Stimulated activated CD8-positive, alpha-beta memory T cell treated with anti-CD3 and anti-CD28 coated beads, Interleukin-7, amount 100 ng/mL, for 24 hours (primary cell): ENCODE results near the gene GBP1.
"Not testable (repeated sequence)": the region's sequence is repeated elsewhere in the genome, so short reads cannot be mapped to it uniquely, and the experiment has no call there.

Experiments used
- DNase-seq: peaks from one replicate; pipeline ENCODE4 v3.0.0-alpha.2; 2020; ENCODE audit warnings: low read depth

The GBP1 gene, protein sequence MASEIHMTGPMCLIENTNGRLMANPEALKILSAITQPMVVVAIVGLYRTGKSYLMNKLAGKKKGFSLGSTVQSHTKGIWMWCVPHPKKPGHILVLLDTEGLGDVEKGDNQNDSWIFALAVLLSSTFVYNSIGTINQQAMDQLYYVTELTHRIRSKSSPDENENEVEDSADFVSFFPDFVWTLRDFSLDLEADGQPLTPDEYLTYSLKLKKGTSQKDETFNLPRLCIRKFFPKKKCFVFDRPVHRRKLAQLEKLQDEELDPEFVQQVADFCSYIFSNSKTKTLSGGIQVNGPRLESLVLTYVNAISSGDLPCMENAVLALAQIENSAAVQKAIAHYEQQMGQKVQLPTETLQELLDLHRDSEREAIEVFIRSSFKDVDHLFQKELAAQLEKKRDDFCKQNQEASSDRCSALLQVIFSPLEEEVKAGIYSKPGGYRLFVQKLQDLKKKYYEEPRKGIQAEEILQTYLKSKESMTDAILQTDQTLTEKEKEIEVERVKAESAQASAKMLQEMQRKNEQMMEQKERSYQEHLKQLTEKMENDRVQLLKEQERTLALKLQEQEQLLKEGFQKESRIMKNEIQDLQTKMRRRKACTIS

DNA sequence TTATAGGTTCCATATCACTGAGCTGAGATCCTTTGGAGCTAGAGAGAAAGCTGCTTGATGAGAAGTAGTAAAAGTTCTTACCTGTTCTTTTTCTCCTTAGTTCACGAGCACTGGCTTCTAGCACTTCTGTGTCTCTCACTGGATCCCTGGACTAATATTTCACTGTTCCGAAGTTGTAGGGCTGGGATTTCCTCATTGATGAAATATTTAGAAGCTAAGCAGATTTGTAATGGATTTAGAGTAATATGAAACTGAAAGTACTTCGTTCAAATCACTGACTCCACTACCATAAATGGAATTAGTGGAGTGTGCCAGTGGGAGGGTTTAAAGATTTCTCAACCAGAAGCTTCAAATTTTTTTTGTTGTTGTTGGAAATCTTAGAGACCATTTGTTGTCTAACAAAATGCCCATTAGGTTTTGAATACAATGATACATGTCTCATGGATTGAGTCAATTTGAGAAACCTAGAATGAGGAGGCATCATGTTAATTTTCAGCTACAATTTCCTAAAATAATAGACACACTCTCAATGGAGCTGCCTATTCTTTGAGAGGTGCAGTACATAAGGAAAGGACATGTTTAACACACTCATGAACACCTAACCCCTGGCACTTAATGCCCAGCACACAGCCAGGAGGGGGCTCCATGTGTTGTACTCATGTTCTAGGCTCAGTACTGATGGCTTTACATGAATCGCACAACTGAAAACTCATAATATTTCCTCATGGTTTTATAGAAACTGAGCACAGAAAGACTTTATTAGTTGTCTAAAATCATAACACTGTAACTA is at the start of gene GBP1:
GBP1 (minus strand) TSS at position 130 of the 790 bp plus-strand sequence. CDS start 1,974 bp downstream, outside the sequence.
- no peak for DNase-seq

GRCh38 chr1:89114662-89115061 is 49.7 kb upstream of the GBP1 start:
- no peak for DNase-seq

- DNase-seq: no peak
These were observed 48.0 kb upstream of the GBP1 start for GRCh38 chr1:89112871-89113613.

GRCh38 chr1:89104687-89105086 is 39.7 kb upstream of the GBP1 start:
- DNase-seq: no peak

DNA sequence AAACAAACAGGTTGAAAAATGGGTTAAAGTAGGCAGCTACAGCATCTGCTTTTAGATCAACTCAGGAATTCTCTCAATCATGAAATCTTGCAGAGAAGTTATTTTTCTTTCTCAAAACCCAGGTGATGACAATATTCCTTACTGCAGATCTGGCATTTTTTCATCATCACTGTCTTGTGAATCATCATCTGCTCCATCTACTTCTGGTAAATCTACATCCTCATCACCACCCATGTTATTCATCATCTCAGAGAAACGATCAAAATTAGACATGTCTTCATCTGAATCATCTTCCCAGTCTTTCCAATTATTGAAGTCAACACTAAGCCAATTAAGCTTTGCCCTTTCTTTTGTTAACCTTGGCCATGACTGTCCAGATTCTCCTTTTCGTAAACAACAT is 39.1 kb upstream of the GBP1 start:
- no peak for DNase-seq

DNA sequence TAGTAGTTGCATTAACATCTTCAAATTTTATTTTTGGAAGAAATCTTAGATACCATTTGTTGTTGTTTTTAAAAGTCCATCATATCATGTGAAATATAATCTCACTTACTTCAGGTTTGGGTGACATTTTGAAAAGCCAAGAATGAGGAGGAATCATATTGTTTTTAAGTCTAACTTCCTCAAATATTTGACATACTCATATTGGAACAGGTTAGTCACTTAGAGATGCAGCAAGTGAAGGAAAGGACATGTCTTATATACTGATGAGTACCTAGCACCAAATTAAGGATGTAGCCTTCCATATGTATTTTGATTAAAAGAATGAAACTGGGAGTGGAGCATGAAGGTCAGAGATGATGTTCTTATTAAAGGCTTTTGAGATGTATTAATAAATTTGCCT is 37.0 kb upstream of the GBP1 start:
- no peak for DNase-seq

- DNase-seq: no peak
These were observed 35.4 kb upstream of the GBP1 start for GRCh38 chr1:89100412-89100811.

- DNase-seq: no peak
These were observed 33.8 kb upstream of the GBP1 start for GRCh38 chr1:89098857-89099256.

DNA sequence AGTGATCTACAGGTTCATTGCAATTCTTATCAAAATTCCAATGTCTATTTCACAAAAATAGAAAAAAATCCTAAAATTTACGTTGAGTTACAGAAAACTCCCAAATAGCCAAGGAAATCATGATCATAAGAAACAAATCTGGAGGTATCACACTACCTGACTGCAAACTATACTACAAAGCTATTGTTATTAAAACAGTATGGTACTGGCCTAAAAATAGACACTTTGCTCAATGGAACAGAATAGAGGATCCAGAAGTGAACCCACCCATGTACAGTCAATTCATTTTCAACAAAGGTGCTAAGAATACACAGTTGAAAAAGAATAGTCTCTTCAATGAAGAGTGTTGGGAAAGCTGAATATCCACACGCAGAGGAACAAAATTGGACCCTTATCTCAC is 30.7 kb upstream of the GBP1 start:
- no peak for DNase-seq

- DNase-seq: no peak
These were observed 25.0 kb upstream of the GBP1 start for GRCh38 chr1:89089962-89090361.

DNA sequence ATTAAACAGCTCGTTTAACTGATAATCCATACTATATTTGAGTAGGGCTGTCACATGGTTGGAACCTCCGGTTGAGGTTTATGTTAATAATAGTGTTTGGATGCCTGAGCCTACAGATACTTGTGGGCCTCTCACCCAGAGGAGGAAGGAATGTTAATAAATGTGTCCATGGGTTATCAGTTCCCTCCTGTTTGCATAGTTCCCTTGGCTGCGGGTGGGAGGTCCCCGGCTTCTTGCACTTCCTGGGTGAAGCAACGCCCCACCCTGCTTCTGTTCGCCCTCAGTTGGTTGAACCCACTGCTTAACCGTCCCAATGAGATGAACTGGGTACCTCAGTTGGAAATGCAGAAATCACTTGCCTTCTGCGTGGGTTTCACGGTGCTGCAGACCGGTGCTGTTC is 23.6 kb upstream of the GBP1 start:
- no peak for DNase-seq

DNA sequence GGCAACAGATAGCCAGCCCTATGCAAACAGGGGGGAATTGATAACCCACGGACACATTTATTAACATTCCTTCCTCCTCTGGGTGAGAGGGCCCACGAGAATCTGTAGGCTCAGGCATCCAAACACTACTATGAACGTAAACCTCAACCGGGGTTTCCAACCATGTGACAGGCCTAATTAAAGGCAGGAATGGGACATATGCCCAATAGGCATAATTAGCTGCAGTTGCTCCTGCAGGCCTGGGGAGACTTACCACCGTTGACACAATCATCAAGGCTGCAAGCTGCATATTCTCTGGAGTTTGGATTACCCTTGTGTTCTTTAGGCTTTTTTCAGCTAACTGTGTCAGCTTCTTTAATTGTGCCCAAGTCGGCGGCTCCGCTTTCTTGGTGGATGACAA is 22.2 kb upstream of the GBP1 start:
- no peak for DNase-seq

GRCh38 chr1:89085781-89086180 is 20.8 kb upstream of the GBP1 start:
- DNase-seq: no peak

DNA sequence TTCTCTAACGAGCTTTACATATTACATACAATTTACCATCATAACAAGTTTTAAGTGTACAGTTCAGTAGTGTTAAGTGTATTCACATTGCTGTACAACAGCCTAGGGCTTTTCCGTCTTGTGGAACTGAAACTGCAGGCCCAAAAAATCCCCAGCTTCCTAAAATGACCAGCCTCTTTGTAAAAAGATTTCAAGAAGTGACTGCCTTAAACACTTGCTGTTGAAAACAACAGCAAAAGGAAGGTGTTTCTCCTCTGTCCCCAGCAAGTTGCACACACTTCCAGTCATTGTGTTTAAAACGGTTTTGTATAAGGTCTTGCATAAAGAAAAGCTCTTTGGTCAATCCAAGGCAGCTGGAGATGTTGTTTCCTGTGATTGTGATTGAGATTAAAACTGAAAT is 16.0 kb upstream of the GBP1 start:
- no peak for DNase-seq

DNA sequence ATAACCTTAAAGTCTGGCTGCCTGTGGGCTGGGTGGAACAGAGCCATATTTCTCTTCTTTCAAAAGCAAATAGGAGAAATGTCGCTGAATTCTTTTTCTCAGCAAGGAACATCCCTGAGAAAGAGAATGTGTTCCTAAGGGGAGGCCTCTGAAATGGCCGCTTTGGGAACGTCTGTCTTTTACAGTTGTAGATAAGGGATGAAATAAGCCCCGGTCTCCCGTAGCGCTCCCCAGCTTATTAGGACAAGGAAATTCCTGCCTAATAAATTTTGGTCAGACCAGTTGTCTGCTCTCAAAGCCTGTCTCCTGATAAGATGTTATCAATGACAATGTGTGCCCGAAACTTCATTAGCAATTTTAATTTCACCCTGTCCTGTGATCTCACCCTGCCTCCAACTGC is 15.1 kb upstream of the GBP1 start:
- not testable (repeated sequence) for DNase-seq

- DNase-seq: not testable (repeated sequence)
These were observed 7.6 kb upstream of the GBP1 start for GRCh38 chr1:89072466-89073065.

DNA sequence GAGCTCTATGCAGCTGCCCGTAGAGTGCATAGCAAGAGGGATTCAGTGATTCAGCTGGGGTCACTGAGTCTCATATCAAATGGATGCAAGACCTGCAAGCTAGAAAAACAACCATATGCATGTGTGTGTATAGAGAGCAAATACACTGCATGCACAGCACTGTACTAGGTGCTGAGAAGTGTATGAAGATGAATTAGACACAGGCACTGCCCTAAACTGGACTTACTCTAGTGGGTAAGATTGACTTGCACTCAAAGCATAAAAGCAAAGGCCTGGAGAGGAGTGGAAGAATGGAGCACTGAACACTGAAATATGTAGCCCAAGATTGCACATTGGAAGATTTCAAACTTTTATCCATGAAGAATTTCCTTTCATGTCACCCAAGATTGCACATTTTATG is 5.5 kb upstream of the GBP1 start:
- no peak for DNase-seq

DNA sequence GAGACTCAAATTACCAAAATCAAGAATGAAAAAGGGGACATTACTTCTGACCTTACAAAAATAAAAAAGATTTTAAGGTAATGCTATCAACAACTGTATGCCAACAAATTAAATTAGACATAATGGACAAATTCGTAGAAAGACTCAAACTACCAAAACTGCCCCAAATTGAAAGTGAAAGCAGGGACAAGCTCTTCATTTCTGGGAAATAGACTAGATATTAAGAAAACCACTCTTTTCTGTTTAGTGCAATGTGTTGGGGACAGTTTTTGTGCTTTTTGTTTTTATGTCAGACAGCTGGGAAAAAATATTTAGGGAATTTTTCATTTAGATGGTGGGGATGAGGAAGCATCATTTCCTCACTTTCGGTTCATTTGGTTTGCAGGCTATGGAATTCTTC is 4.9 kb upstream of the GBP1 start:
- no peak for DNase-seq

DNA sequence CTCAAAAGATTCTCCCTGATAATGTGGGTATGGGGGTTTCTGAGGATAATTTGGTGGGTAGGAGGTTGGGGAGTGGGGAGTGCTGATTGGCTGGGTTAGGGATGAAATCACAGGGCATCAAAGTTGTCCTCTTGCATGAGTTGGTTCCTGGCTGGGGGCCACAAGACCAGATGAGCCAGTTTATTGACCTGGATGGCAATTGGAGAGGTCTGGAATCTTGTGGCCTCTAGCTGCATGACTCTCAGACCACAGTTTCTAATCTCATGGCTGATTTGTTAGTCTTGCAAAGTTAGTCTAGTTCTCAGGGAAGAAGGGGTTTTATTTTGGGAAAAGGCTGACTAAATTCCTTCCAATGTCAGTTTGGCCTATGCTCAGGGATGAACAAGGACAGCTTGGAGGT is 3.3 kb upstream of the GBP1 start:
- no peak for DNase-seq

DNA sequence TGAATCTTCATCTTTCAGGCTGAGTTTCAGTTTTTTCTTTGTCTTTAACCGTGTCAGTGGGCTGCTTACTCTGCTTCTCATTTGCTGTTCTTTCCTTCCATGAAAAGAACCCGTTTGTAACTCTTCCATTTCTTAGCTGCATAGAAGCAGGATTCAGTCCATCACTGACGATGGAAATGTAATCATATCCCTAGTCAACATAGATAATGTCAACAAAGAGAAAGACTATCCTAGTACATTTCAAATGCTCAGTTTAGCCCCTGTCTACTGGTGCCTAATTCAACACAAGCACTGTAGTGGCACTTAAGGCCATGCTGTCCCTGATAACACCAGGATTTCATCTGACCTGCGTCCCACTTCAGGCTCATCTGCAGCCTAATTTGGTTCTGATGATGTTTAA is 376 bp downstream of the GBP1 start:
- DNase-seq: no peak

GRCh38 chr1:89063094-89063493 is 1.9 kb downstream of the GBP1 start:
- no peak for DNase-seq

GRCh38 chr1:89060091-89060490 is 4.9 kb downstream of the GBP1 start:
- no peak for DNase-seq
